HG03571 (cell line): ENCODE data around the gene AADAT.
"Not testable (repeated sequence)": the region's sequence is repeated elsewhere in the genome, so short reads cannot be mapped to it uniquely, and the experiment has no call there.

Experiments
- ATAC-seq: cut with Tn5 transposase; IDR thresholded peaks from one replicate; pipeline ENCODE4 v1.9.1; 2021; ENCODE audit not compliant: unreplicated experiment

The AADAT gene

DNA sequence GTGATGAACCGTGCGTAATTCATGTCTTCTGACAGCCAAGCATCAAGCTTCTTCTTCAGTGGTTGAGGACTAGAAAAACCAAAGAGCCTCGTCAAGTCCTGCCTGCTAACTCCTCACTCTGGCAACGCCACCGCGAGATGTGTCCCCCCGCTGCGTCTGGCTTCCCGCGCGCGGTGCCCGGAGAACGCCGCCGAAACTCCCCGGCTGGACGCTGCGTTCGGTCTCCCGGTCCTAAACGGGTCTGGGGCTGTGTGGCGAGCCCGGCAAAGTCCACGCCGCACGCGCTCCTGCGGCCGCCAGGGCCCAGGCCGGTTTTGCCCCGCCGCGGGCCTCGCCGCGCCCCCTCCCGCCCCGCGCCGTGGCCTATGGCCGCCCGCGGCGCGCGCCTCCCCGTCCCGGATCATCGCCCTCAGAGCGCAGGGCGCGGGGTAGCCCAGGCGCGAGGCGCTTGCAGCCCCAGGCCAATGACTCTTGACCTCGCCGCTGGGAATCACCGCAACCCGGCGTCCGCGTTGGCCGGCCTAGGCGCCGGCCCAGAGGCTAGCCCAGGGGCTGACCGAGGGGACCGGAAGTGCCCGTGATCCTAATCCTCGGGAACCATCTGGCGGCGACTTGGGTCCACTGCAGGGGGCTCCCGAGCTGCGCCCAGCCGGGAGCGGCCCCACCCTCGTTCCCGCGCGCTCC is at the start of gene AADAT:
TSS of gene AADAT (minus strand) at position 289 of the 684 bp plus-strand sequence. CDS start at position 23, 266 bp downstream.
- no peak for ATAC-seq

GRCh38 chr4:170138580-170139194 is 48.9 kb upstream of the AADAT start:
- ATAC-seq = peak; percentile 91

DNA sequence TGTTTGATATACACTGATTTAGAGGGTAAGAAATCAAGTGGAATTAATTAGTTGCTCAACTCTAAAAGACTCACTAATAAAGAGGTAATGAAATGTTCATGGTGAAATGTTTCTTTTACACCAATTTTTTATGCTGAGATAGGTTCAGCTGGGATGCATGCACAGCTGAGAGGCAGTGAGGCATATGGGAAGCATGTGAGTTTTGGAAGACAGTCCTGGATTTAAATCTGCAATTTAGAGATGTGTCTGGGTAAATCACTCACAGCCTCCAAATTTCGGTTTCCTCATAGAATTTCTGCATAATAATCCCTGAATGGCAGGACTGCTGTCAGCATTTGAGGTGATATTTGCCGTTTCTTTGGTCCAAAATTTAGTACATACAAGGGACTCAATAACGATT is 48.2 kb upstream of the AADAT start:
- no peak for ATAC-seq

- no peak for ATAC-seq
Observed at GRCh38 chr4:170137466-170137865, 47.7 kb upstream of the AADAT start.

DNA sequence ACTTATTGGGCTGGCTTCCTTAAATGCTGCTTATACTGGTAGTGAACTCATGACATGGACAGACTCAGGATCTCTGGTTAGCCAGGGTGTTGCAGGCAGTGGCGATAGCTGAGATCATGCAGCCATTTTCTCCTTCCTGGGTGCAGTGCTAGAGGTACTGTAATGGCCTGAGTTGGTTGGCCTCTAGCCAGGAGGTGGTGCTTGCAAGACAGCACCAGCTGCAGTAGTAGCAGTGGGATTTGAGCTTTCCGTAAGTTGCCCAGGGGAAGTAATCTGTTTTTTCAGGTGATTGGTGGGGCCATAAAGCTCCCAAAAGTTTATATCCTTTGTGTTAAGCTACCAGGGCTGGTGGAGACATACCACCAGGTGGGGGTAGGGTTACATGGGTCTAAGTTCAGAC is 45.1 kb upstream of the AADAT start:
- ATAC-seq = no peak

DNA sequence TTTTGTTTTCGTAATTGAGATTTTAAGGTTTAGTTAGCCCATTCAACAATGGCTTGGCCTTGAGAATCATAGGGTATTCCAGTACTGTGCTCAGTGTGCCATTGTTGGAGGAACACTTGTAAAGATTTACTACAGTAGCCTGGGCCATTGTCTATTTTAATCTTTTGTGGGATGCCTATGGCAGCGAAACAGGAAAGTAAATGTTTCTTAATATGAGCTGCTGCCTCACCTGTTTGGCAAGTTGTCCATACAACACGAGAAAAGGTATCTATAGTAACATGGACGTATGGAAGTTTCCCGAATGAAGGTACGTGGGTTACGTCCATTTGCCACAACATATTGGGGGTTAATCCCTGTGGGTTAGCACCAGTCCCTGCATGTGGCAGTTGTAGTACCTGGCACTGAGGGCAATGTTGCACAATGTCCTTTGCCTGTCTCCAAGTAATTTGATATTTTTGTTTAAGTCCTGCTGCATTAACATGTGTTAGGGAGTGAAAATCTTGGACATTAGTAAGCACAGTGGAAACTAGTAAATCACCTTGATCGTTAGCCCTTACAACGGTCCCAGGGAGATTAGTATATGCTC is 38.6 kb upstream of the AADAT start:
- ATAC-seq = no peak

DNA sequence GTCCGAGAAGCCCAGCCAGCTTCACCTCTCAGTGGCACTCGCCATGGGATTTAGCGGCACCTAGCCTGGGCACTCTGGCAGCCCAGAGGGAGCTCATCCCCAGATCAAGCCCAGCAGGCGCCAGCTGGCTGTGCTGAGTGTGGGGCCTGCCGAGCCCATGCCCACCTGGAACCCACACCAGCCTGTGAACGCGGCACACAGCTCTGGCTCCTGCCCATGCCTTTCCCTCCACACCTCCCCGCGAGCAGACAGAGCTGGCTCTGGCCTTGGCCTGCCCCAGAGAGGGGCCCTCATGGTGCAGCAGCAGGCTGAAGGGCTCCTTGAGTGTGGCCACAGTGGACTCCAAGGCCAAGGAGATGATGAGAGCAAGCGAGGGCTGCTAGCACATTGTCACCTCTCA is 38.0 kb upstream of the AADAT start:
- no peak for ATAC-seq

DNA sequence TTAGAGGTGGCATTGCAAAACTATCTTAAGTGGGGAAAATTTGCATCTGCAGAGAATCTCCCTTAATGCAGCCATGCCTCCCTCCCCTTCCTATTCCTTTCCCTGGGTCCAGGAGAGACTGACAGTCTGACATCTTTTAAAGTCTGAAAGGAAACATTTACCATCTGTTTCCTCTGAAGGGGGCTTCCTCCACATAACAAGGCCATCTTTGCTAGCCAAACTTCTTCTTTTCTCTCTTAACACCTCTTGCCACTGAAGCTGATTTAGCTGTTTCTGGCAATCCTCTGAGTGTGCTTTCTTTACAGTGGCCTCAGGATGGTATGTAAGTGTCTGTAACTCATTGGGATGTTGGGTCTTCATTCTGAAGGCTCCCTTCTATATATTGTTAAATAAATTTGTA is 34.6 kb upstream of the AADAT start:
- no peak for ATAC-seq

GRCh38 chr4:170122252-170122651 is 32.5 kb upstream of the AADAT start:
- no peak for ATAC-seq

GRCh38 chr4:170114636-170115035 is 24.9 kb upstream of the AADAT start:
- ATAC-seq = no peak

- not testable (repeated sequence) for ATAC-seq
Observed at GRCh38 chr4:170114183-170114582, 24.4 kb upstream of the AADAT start.

GRCh38 chr4:170111546-170111945 is 21.8 kb upstream of the AADAT start:
- ATAC-seq = no peak

GRCh38 chr4:170111085-170111484 is 21.3 kb upstream of the AADAT start:
- no peak for ATAC-seq

DNA sequence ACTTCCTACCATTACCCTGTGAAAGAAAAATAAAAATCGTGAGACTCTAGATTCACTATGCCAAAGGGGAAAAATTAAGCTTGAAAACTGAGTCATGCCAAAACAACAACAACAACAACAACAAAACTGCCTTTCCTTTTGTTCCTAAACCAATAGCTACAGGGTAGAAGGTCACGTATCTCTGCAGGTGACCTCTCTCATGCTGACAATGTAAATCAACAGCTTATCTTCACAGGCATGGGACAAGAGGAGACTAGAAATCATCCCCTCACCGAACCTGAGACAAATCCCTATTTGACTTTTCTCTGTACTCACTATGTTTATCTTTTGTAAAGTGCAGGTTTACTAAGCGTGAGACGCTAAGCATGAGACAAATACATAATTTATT is 20.5 kb upstream of the AADAT start:
- ATAC-seq = no peak

DNA sequence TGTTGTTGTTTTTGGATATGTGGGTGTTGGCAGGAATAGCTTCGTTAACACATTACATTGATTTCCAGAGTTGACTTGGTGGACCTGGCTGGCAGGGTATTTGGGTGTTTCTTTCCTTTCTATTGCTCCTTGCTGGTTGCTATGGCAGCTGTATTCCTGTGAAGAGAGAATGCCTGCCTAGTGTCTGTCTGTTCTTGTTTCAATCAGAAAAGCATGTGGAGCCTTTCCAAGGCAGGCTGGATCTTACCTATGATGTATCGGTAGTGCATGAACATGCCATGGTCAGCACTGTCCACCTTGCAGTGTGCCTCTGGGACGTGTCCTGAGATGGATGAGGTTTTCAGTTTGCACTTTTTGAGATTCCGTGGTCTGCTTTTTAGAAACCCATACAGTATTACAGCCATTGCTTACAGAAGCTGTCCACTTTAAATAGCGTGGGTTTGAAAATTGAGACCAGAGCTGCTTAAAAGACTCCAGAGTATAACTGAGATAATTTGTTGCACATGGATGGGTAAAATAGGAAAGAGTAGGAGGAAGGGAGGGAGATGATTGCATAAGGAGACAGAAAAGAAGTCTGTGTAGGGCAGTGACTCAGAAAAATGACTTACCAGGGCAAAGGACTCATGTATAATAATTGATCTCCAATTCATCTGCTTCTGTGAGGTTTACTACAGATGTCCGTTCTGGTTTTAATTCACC is 20.0 kb upstream of the AADAT start:
- ATAC-seq = no peak

DNA sequence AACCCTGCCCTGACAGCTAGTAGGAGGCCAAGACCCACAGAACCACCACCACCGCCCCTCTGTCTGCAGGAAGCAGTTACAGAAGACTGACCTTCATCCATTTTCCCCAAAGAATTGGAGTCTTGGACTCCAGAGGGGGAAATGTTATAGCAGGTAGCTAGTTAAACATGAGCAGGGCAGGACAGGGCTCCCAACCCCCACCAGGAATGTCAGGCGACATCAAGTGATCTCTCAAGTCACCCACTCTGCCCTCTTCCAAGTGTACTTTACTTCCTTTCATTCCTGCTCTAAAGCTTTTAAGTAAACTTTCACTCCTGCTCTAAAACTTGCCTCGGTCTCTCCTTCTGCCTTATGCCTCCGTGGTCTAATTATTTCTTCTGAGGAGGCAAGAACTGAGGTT is 17.1 kb upstream of the AADAT start:
- no peak for ATAC-seq

- no peak for ATAC-seq
Observed at GRCh38 chr4:170102426-170102825, 12.7 kb upstream of the AADAT start.

GRCh38 chr4:170098171-170098570 is 8.4 kb upstream of the AADAT start:
- not testable (repeated sequence) for ATAC-seq

GRCh38 chr4:170097681-170098080 is 7.9 kb upstream of the AADAT start:
- ATAC-seq = no peak

- no peak for ATAC-seq
Observed at GRCh38 chr4:170093973-170094535, 4.3 kb upstream of the AADAT start.

DNA sequence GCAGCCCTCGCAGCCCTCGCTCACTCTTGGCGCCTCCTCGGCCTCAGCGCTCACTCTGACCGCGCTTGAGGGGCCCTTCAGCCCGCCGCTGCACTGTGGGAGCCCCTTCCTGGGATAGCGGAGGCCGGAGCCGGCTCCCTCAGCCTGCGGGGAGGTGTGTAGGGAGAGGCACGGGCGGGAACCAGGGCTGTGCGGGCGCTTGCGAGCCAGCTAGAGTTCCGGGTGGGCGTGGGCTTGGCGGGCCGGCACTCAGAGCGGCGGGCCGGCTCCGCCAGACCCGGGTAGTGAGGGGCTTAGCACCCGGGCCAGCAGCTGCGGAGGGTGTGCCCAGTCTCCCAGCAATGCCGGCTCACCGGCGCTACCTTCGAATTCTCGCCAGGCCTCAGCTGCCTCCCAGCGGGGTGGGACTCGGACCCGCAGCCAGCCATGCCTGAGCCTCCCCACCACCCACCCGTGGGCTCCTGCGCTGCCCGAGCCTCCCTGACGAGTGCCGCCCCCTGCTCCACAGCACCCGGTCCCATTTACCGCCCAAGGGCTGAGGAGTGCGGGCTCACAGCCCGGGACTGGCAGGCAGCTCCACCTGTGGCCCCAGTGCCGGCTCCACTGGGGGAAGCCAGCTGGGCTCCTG is 1.4 kb upstream of the AADAT start:
- ATAC-seq = no peak
